ENCODE results near the gene CKMT2. TPM values are rescaled to one million over a fixed set of nuclear protein-coding genes. Genes with fewer than 3 reads are reported as not detected.
A peak's percentile ranks its signal among the peaks of the same experiment; 100 is the strongest.

Gene CKMT2
- total and polyA plus RNA-seq, 2 of the 4 experiments (the other 2 are of a cell fraction): 0.21 to 0.36 TPM

GRCh38 chr5:81194633-81195334 is 38.3 kb upstream of the CKMT2 start:
- Histone ChIP-seq H2BK120ac (ENCODE audit: low read depth, low read length) (peak overlapping the region; percentile 4; the same call in 1 of the 2 replicates), H2BK20ac (ENCODE audit: low read depth, low read length) (no peak overlapping the region), H3K36me3 (ENCODE audit: control insufficient read depth, insufficient read depth, low read length) (no peaks in the 10 kb centered on the region; the same call in 1 of the 2 replicates), H3K9me3 (ENCODE audit: control insufficient read depth, insufficient read depth, low read length) (no peaks in the 10 kb centered on the region), H3K4ac (ENCODE audit: low read depth, low read length) (no peak overlapping the region), H3K18ac (ENCODE audit: low read depth, low read length) (no peak overlapping the region), H3K9me1 (ENCODE audit: insufficient read depth, low read length) (no peaks in the 10 kb centered on the region), H3K27ac (ENCODE audit: insufficient read depth, low read length) (no peak overlapping the region), H3K23ac (ENCODE audit: low read depth, low read length) (no peak overlapping the region), H3K56ac (ENCODE audit: extremely low read depth, insufficient read depth, low read length) (no peak overlapping the region), H2AK9ac (replicated peaks; ENCODE audit: low read depth, low read length, poor library complexity) (peak overlapping the region; percentile 86), H2AFZ (replicated peaks; ENCODE audit: low read length, poor library complexity) (peak overlapping the region; percentile 91), H4K91ac (ENCODE audit: insufficient read depth, low read depth, low read length) (no peak overlapping the region), H3K4me2 (ENCODE audit: low read depth, low read length) (peak overlapping the region; percentile 66), H3K9ac (ENCODE audit: low read depth, low read length) (no peak overlapping the region), H3K4me3 (ENCODE audit: insufficient read depth, low read depth, low read length) (no peak overlapping the region), H4K8ac (ENCODE audit: low read depth in 2 of 2, low read length in 2 of 2) (peak overlapping the region in 1 of 2 experiments; percentile 72; a peak in 2 of 4 replicates), H2BK15ac (ENCODE audit: low read depth, low read length) (no peak overlapping the region), H2BK5ac (ENCODE audit: low read depth, low read length, poor library complexity, severe bottlenecking) (no peak overlapping the region), H3K4me1 (ENCODE audit: control insufficient read depth, insufficient read depth, low read length) (no peaks in the 10 kb centered on the region; the same call in 1 of the 2 replicates), H4K5ac (ENCODE audit: low read depth, low read length) (peak overlapping the region; percentile 25; the same call in 1 of the 2 replicates), H3K27me3 (ENCODE audit: control insufficient read depth, insufficient read depth, low read length) (no peaks in the 10 kb centered on the region), H3K14ac (replicated peaks; ENCODE audit: low read depth, low read length) (no peak overlapping the region), H4K20me1 (ENCODE audit: insufficient read depth, low read length) (no peaks in the 10 kb centered on the region), H3K79me1 (ENCODE audit: low read depth in 1 of 2, low read length in 2 of 2) (peaks cover 0 to 2% of the 10 kb centered on the region in 2 experiments; a peak in 3 of 4 replicates), H2AK5ac (ENCODE audit: low read depth, low read length) (no peak overlapping the region)
- ChIA-PET POLR2A (ENCODE audit: unreplicated experiment) (no interaction called here), CTCF (interaction anchor here (0.6 to 1.4 kb wide), 5 partner anchors 20 to 493 kb away, joined by 3 to 5 read pairs (median 3); no protein-coding TSS in a partner anchor)
- BruUV-seq (replicated peaks): no TSS peak
- in situ Hi-C loops (cut with MboI; ENCODE audit: low sequenced_read_pairs) (loop anchor here (10.0 kb wide), 1 partner anchor 510 kb away; no protein-coding TSS in a partner anchor), dilution Hi-C loops (cut with HindIII; ENCODE audit: low sequenced_read_pairs, unreplicated experiment) (no loop called here), intact Hi-C loops (cut with micrococcal nuclease) (loop anchor here (1.0 to 5.0 kb wide), 4 partner anchors 103 to 508 kb away; partner anchors contain the start of gene RASGRF2)
- 11% methylated on average over 18 of the region's 31 CpGs; no CpG with 5 or more reads in 1 of the 2 experiments for WGBS, 2 experiments (ENCODE audit: extremely low coverage in 2 of 2, insufficient read length in 1 of 2)
- peak; percentile 70 for DNase-seq
- TF ChIP-seq CEBPB (IDR thresholded peaks at IDR 0.05; ENCODE audit: low read depth, low read length) (peak; percentile 41; the same call in 1 of the 2 replicates), POLR2A (IDR thresholded peaks at IDR 0.05; ENCODE audit: low read depth, low read length) (no peak), MAZ (IDR thresholded peaks at IDR 0.05; ENCODE audit: borderline replicate concordance, low read depth, low read length) (no peak), RAD21 (IDR thresholded peaks at IDR 0.05; ENCODE audit: low read length) (peak; percentile 94), CTCF (conservative IDR thresholded peaks at IDR 0.05; ENCODE audit: low read depth, low read length) (peak; percentile 95), RFX5 (IDR thresholded peaks at IDR 0.05; ENCODE audit: low read depth, low read length) (no peak), MXI1 (IDR thresholded peaks at IDR 0.05; ENCODE audit: borderline replicate concordance, low read depth, low read length) (no peak), USF2 (IDR thresholded peaks at IDR 0.05; ENCODE audit: low read depth, low read length) (no peak), MAFK (IDR thresholded peaks at IDR 0.05; ENCODE audit: low read depth, low read length) (no peak), SMC3 (IDR thresholded peaks at IDR 0.05; ENCODE audit: low read depth, low read length) (peak; percentile 88), RCOR1 (IDR thresholded peaks at IDR 0.05; ENCODE audit: insufficient replicate concordance, low read length) (no peak)
- peak; percentile 100 for ATAC-seq (ENCODE audit: low read depth)

All from IMR-90 (cell line).